ENCODE results near the gene TNC.

Gene TNC

DNA sequence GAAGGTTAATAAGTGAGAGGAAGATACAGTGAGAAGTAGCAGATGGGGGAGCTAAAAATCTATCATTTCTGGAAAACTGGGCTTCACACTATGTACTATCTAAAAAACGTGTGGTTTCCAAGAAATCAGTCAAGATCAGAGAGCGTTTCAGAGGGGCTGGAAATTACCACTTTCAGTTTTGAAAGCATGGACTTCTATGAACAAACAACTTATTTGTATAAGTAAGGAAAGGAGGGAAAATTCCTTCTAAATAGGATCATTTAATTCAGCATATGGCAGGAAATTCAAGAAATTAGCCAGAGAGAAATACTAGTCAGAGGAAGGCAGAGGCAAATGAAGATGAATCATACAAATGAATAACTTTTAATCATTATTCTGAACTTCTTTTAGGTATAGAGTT is 11.3 kb downstream of the TNC start:
- no peak for TF ChIP-seq CTCF (IDR thresholded peaks at IDR 0.05; ENCODE audit: low read length, missing control alignments)
- H3K4me3 ChIP-seq (replicated peaks; ENCODE audit: low read depth, low read length), result no peak overlapping the region
- no peak for DNase-seq (ENCODE audit: low read depth)

GRCh38 chr9:115106001-115106400 is 12.0 kb downstream of the TNC start:
- no peak overlapping the region for H3K4me3 ChIP-seq (replicated peaks; ENCODE audit: low read depth, low read length)
- no peak for TF ChIP-seq CTCF (IDR thresholded peaks at IDR 0.05; ENCODE audit: low read length, missing control alignments)
- DNase-seq (ENCODE audit: low read depth), result no peak

DNA sequence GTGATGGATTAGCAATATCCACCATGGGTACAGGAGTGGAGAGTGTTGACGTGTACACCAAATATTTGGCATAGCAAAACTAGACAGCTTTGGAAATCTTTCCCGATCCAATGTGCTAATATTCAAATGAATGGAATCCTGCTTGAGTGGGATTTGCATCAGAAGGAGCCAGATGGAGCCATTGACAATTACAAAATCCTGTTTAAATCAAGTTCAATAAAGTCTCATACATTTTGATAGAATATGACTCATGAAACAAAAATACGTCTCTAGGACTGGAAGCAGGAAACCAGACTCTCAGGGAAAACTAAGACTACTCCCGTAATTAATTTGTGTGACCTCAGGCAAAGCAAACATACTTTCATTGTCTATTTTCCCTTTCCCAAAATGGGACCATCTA is 13.0 kb downstream of the TNC start:
- TF ChIP-seq CTCF (IDR thresholded peaks at IDR 0.05; ENCODE audit: low read length, missing control alignments), result no peak
- H3K4me3 ChIP-seq (replicated peaks; ENCODE audit: low read depth, low read length), result no peak overlapping the region
- no peak for DNase-seq (ENCODE audit: low read depth)

- no peak for TF ChIP-seq CTCF (IDR thresholded peaks at IDR 0.05; ENCODE audit: low read length, missing control alignments)
- no peak overlapping the region for H3K4me3 ChIP-seq (replicated peaks; ENCODE audit: low read depth, low read length)
- DNase-seq (ENCODE audit: low read depth), result no peak
Measured at GRCh38 chr9:115103746-115104477, 14.0 kb downstream of the TNC start.

- TF ChIP-seq CTCF (IDR thresholded peaks at IDR 0.05; ENCODE audit: low read length, missing control alignments), result no peak
- DNase-seq (ENCODE audit: low read depth), result no peak
- no peak overlapping the region for H3K4me3 ChIP-seq (replicated peaks; ENCODE audit: low read depth, low read length)
Measured at GRCh38 chr9:115099901-115100300, 18.1 kb downstream of the TNC start.

- DNase-seq (ENCODE audit: low read depth), result no peak
- TF ChIP-seq CTCF (IDR thresholded peaks at IDR 0.05; ENCODE audit: low read length, missing control alignments), result no peak
- no peak overlapping the region for H3K4me3 ChIP-seq (replicated peaks; ENCODE audit: low read depth, low read length)
Measured at GRCh38 chr9:115098226-115098965, 19.6 kb downstream of the TNC start.

All from fibroblast of pulmonary artery (primary cell).